HEK293 (cell line): ENCODE measurements around the gene CPB2.

ENCODE experiments used
- CTCF ChIA-PET: fragments of 350-600 bp; formaldehyde crosslinking; extraction: SDS; loops from one replicate; lab custom pipeline; 2021; ENCODE audit warnings: antibody characterized with exemption; lab: Yijun Ruan, JAX
- POLR2A ChIA-PET: fragments of 300-600 bp; formaldehyde crosslinking; extraction: SDS; loops from one replicate; lab custom pipeline; 2020; ENCODE audit warnings: antibody characterized with exemption, inconsistent platforms; lab: Yijun Ruan, JAX
- H3K27ac ChIP-seq: fragments of 200-500 bp; sonication (Bioruptor generic); 2 replicates; pipeline ENCODE4 v1.5.1; 2014; ENCODE audit warnings: low read depth, low read length, control low read depth, inconsistent platforms; ENCODE audit errors: extremely low read depth
- H3K36me3 ChIP-seq, 2 experiments: fragments of 200-500 bp in 1 of 2; sonication (Bioruptor generic) in 1 of 2; 1 replicate in 1 of 2; 2 replicates in 1 of 2; pipeline ENCODE4 v1.5.1; 2014 to 2017; ENCODE audit warnings: inconsistent platforms in 2 of 2, low read length in 2 of 2; ENCODE audit not compliant: control insufficient read depth in 2 of 2, insufficient read depth in 1 of 2
- H3K4me1 ChIP-seq: fragments of 200-500 bp; sonication (Bioruptor generic); 2 replicates; pipeline ENCODE4 v1.5.1; 2014; ENCODE audit warnings: mild to moderate bottlenecking, low read length, inconsistent platforms; ENCODE audit not compliant: control insufficient read depth, insufficient read depth
- H3K4me3 ChIP-seq: 2 replicates; pipeline ENCODE4 v1.5.1; 2011; ENCODE audit warnings: low read depth, mild to moderate bottlenecking, control low read depth, low read length, moderate library complexity
- H3K9me3 ChIP-seq: fragments of 200-500 bp; sonication (Bioruptor generic); 2 replicates; pipeline ENCODE4 v1.5.1; 2014; ENCODE audit warnings: low read depth, low read length, inconsistent platforms; ENCODE audit not compliant: control insufficient read depth, insufficient read depth
- ELK4 ChIP-seq: IDR thresholded peaks from 2 replicates; pipeline ENCODE4 v1.6.1; 2011; ENCODE audit warnings: mild to moderate bottlenecking, low read depth, low read length, borderline replicate concordance
- IKZF3 ChIP-seq: fragments of 450-650 bp; IDR thresholded peaks from 2 replicates; pipeline ENCODE4 v1.5.0; 2018; ENCODE audit warnings: missing biosample characterization, mild to moderate bottlenecking, missing genetic modification characterization, moderate library complexity
- INSM2 ChIP-seq: fragments of 450-650 bp; formaldehyde crosslinking; IDR thresholded peaks from 2 replicates; pipeline ENCODE4 v1.5.1; 2016; ENCODE audit warnings: missing biosample characterization, missing genetic modification characterization
- KLF1 ChIP-seq: fragments of 450-650 bp; formaldehyde crosslinking; IDR thresholded peaks from 2 replicates; pipeline ENCODE4 v1.5.1; 2016; ENCODE audit warnings: missing biosample characterization, missing genetic modification characterization
- PRDM4 ChIP-seq: fragments of 450-650 bp; formaldehyde crosslinking; IDR thresholded peaks from 2 replicates; pipeline ENCODE4 v1.5.1; 2017; ENCODE audit warnings: missing biosample characterization, missing genetic modification characterization
- SCRT1 ChIP-seq: fragments of 450-650 bp; formaldehyde crosslinking; IDR thresholded peaks from 2 replicates; pipeline ENCODE4 v1.5.1; 2016; ENCODE audit warnings: missing biosample characterization, missing genetic modification characterization, borderline replicate concordance
- SP7 ChIP-seq: fragments of 450-650 bp; formaldehyde crosslinking; IDR thresholded peaks from 2 replicates; pipeline ENCODE4 v1.5.1; 2016; ENCODE audit warnings: missing biosample characterization, missing genetic modification characterization
- YY1 ChIP-seq: fragments of 450-650 bp; formaldehyde crosslinking; IDR thresholded peaks from 2 replicates; pipeline ENCODE4 v1.5.1; 2018; ENCODE audit warnings: missing biosample characterization, missing genetic modification characterization
- YY2 ChIP-seq: fragments of 450-650 bp; formaldehyde crosslinking; IDR thresholded peaks from 2 replicates; pipeline ENCODE4 v1.5.1; 2016; ENCODE audit warnings: missing biosample characterization, missing genetic modification characterization
- ZBTB48 ChIP-seq: fragments of 450-650 bp; formaldehyde crosslinking; IDR thresholded peaks from 2 replicates; pipeline ENCODE4 v1.5.1; 2016; ENCODE audit warnings: missing biosample characterization, missing genetic modification characterization
- ZNF132 ChIP-seq: fragments of 450-650 bp; formaldehyde crosslinking; IDR thresholded peaks from 2 replicates; pipeline ENCODE4 v1.5.1; 2017; ENCODE audit warnings: missing biosample characterization, missing genetic modification characterization, borderline replicate concordance
- ZNF138 ChIP-seq: fragments of 450-650 bp; formaldehyde crosslinking; IDR thresholded peaks from 2 replicates; pipeline ENCODE4 v1.5.1; 2016; ENCODE audit warnings: missing biosample characterization, missing genetic modification characterization, borderline replicate concordance
- ZNF146 ChIP-seq: fragments of 450-650 bp; formaldehyde crosslinking; IDR thresholded peaks from 2 replicates; pipeline ENCODE4 v1.5.1; 2016; ENCODE audit warnings: missing biosample characterization, missing genetic modification characterization
- ZNF155 ChIP-seq: fragments of 450-650 bp; formaldehyde crosslinking; IDR thresholded peaks from 2 replicates; pipeline ENCODE4 v1.5.1; 2016; ENCODE audit warnings: missing biosample characterization, missing genetic modification characterization
- ZNF169 ChIP-seq: fragments of 450-650 bp; formaldehyde crosslinking; IDR thresholded peaks from 2 replicates; pipeline ENCODE4 v1.5.1; 2016; ENCODE audit warnings: missing biosample characterization, missing genetic modification characterization
- ZNF221 ChIP-seq: fragments of 450-650 bp; formaldehyde crosslinking; IDR thresholded peaks from 2 replicates; pipeline ENCODE4 v1.5.1; 2017; ENCODE audit warnings: missing biosample characterization, missing genetic modification characterization, borderline replicate concordance
- ZNF24 ChIP-seq: fragments of 450-650 bp; formaldehyde crosslinking; IDR thresholded peaks from 2 replicates; pipeline ENCODE4 v1.5.1; 2016; ENCODE audit warnings: missing biosample characterization, missing genetic modification characterization
- ZNF26 ChIP-seq: fragments of 450-650 bp; formaldehyde crosslinking; IDR thresholded peaks from 2 replicates; pipeline ENCODE4 v1.5.1; 2016; ENCODE audit warnings: missing biosample characterization, missing genetic modification characterization
- ZNF311 ChIP-seq: fragments of 450-650 bp; formaldehyde crosslinking; IDR thresholded peaks from 2 replicates; pipeline ENCODE4 v1.5.1; 2017; ENCODE audit warnings: missing biosample characterization, missing genetic modification characterization, borderline replicate concordance
- ZNF416 ChIP-seq: fragments of 450-650 bp; formaldehyde crosslinking; IDR thresholded peaks from 2 replicates; pipeline ENCODE4 v1.5.1; 2016; ENCODE audit warnings: missing biosample characterization, missing genetic modification characterization
- ZNF514 ChIP-seq: fragments of 450-650 bp; formaldehyde crosslinking; IDR thresholded peaks from 2 replicates; pipeline ENCODE4 v1.5.1; 2016; ENCODE audit warnings: missing biosample characterization, missing genetic modification characterization
- ZNF548 ChIP-seq: fragments of 450-650 bp; formaldehyde crosslinking; IDR thresholded peaks from 2 replicates; pipeline ENCODE4 v1.5.1; 2016; ENCODE audit warnings: missing biosample characterization, missing genetic modification characterization
- ZNF610 ChIP-seq: fragments of 450-650 bp; formaldehyde crosslinking; IDR thresholded peaks from 2 replicates; pipeline ENCODE4 v1.5.1; 2016; ENCODE audit warnings: missing biosample characterization, missing genetic modification characterization, borderline replicate concordance
- ZNF660 ChIP-seq: fragments of 450-650 bp; IDR thresholded peaks from 2 replicates; pipeline ENCODE4 v1.5.1; 2018; ENCODE audit warnings: missing biosample characterization, mild to moderate bottlenecking, missing genetic modification characterization
- ZNF692 ChIP-seq: fragments of 450-650 bp; formaldehyde crosslinking; IDR thresholded peaks from 2 replicates; pipeline ENCODE4 v1.5.1; 2016; ENCODE audit warnings: missing biosample characterization, missing genetic modification characterization
- ZNF785 ChIP-seq: fragments of 450-650 bp; formaldehyde crosslinking; IDR thresholded peaks from 2 replicates; pipeline ENCODE4 v1.5.1; 2016; ENCODE audit warnings: missing biosample characterization, missing genetic modification characterization
- ZSCAN5A ChIP-seq: fragments of 450-650 bp; formaldehyde crosslinking; IDR thresholded peaks from 2 replicates; pipeline ENCODE4 v1.5.1; 2016; ENCODE audit warnings: missing biosample characterization, missing genetic modification characterization

CPB2 gene

GRCh38 chr13:46088821-46089562, 15.8 kb downstream of the CPB2 start:
- TF ChIP-seq ZNF138 (tag by site-specific recombination) (no peak), PRDM4 (tag by site-specific recombination) (no peak), YY2 (tag by site-specific recombination) (no peak), ZNF785 (tag by site-specific recombination) (no peak), ZNF221 (no peak), ZNF169 (no peak), ZNF132 (tag by site-specific recombination) (no peak), ELK4 (no peak), ZNF24 (no peak), SP7 (no peak), ZNF26 (tag by site-specific recombination) (no peak), ZNF610 (tag by site-specific recombination) (no peak), ZNF311 (tag by site-specific recombination) (no peak), KLF1 (tag by site-specific recombination) (no peak), YY1 (no peak), ZNF660 (no peak), ZNF548 (tag by site-specific recombination) (no peak)
- H3K27ac ChIP-seq, result no peak overlapping the region
- no peak overlapping the region for H3K4me3 ChIP-seq
- H3K9me3 ChIP-seq, result no peaks in the 10 kb centered on the region
- no peaks in the 10 kb centered on the region for H3K36me3 ChIP-seq
- POLR2A ChIA-PET, result no interaction called here
- no peaks in the 10 kb centered on the region for H3K4me1 ChIP-seq
- CTCF ChIA-PET, result no interaction called here

- ChIA-PET POLR2A (no interaction called here), CTCF (no interaction called here)
- H3K9me3 ChIP-seq, result no peaks in the 10 kb centered on the region
- H3K4me3 ChIP-seq, result no peak overlapping the region
- H3K36me3 ChIP-seq, result no peaks in the 10 kb centered on the region
- no peak overlapping the region for H3K27ac ChIP-seq
- H3K4me1 ChIP-seq, result no peaks in the 10 kb centered on the region
- TF ChIP-seq ZNF692 (tag by site-specific recombination) (no peak), ZNF146 (no peak), ZSCAN5A (tag by site-specific recombination) (no peak), ZNF660 (no peak), INSM2 (tag by site-specific recombination) (no peak), SCRT1 (no peak), ZNF514 (no peak), ZNF311 (tag by site-specific recombination) (no peak), ZNF155 (tag by site-specific recombination) (no peak), IKZF3 (tag by site-specific recombination) (no peak), ZNF416 (tag by site-specific recombination) (no peak), ZBTB48 (tag by site-specific recombination) (no peak)
Observed at GRCh38 chr13:46087481-46087880, 17.4 kb downstream of the CPB2 start.
